ENCODE results near the gene ARMH3. TPM values are rescaled to one million over a fixed set of nuclear protein-coding genes. Genes with fewer than 3 reads are reported as not detected.

The ARMH3 gene
- total and polyA plus RNA-seq, 10 of the 15 experiments (the other 5 are each of a cell fraction or from before 2014, with no cell fraction given), result 13.0 to 33.0 (median 16.4) TPM

DNA sequence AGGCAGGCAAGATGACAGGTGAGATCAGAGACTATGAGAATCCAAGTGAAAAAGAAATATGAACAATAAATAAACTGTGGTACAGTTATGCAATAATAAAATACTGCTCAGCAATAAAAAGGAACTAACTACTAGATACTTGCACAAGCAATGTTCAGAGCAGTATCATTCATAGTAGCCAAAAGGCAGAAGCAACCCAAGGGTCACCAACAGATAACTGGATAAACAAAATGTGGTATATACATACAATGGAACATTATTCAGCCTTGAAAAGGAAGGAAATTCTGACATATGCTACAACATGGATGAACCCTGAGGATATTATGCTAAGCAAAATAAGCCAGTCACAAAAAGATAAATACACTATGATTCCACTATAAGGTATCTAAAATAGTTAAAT is 135.4 kb downstream of the ARMH3 start:
- FAIRE-seq, result no peak
- H3K79me2 ChIP-seq (ENCODE audit: control insufficient read depth, insufficient read depth, low read length), result no peaks in the 10 kb centered on the region
- H3K27ac ChIP-seq (ENCODE audit: control insufficient read depth, insufficient read depth), result no peak overlapping the region
- ChIA-PET POLR2A (interaction anchor here (0.7 kb wide), 1 partner anchor 16 kb away, joined by 3 read pairs; no protein-coding TSS in a partner anchor), CTCF (interaction anchor here (0.6 kb wide), 1 partner anchor 33 kb away, joined by 3 read pairs; no protein-coding TSS in a partner anchor), SMC1A (ENCODE audit: uncharacterized antibody, unreplicated experiment) (interaction anchor here (0.5 to 5.2 kb wide), 4 partner anchors 11 to 79 kb away, joined by 3 to 50 read pairs (median 4); no protein-coding TSS in a partner anchor), RAD21 (ENCODE audit: unreplicated experiment) (no interaction called here)
- TF ChIP-seq, protein P1, sequence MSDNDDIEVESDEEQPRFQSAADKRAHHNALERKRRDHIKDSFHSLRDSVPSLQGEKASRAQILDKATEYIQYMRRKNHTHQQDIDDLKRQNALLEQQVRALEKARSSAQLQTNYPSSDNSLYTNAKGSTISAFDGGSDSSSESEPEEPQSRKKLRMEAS (IDR thresholded peaks at IDR 0.05; ENCODE audit: low read depth, low read length), result no peak
- TF ChIP-seq ETV6 (conservative IDR thresholded peaks at IDR 0.05 in 1 of 2, IDR thresholded peaks at IDR 0.05 in 1 of 2; ENCODE audit: borderline replicate concordance in 1 of 2, low read depth in 1 of 2) (no peak), ESRRA (IDR thresholded peaks at IDR 0.05; ENCODE audit: low read length) (no peak), MEF2B (IDR thresholded peaks at IDR 0.05; ENCODE audit: partially characterized antibody, poor library complexity, severe bottlenecking) (no peak), SREBF1 (IDR thresholded peaks at IDR 0.05; ENCODE audit: low read length) (no peak), TCF7 (IDR thresholded peaks at IDR 0.05; ENCODE audit: borderline replicate concordance) (no peak), JUNB (IDR thresholded peaks at IDR 0.05) (no peak), RCOR1 (conservative IDR thresholded peaks at IDR 0.05; ENCODE audit: low read depth, low read length) (no peak)
- TF ChIP-seq, protein P2, sequence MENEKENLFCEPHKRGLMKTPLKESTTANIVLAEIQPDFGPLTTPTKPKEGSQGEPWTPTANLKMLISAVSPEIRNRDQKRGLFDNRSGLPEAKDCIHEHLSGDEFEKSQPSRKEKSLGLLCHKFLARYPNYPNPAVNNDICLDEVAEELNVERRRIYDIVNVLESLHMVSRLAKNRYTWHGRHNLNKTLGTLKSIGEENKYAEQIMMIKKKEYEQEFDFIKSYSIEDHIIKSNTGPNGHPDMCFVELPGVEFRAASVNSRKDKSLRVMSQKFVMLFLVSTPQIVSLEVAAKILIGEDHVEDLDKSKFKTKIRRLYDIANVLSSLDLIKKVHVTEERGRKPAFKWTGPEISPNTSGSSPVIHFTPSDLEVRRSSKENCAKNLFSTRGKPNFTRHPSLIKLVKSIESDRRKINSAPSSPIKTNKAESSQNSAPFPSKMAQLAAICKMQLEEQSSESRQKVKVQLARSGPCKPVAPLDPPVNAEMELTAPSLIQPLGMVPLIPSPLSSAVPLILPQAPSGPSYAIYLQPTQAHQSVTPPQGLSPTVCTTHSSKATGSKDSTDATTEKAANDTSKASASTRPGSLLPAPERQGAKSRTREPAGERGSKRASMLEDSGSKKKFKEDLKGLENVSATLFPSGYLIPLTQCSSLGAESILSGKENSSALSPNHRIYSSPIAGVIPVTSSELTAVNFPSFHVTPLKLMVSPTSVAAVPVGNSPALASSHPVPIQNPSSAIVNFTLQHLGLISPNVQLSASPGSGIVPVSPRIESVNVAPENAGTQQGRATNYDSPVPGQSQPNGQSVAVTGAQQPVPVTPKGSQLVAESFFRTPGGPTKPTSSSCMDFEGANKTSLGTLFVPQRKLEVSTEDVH (IDR thresholded peaks at IDR 0.05; ENCODE audit: low read depth, partially characterized antibody), result no peak
- H3K36me3 ChIP-seq (ENCODE audit: control insufficient read depth in 2 of 2, insufficient read depth in 2 of 2, low read length in 1 of 2), result no peaks in the 10 kb centered on the region; a peak in 2 of 4 replicates
- peaks cover 3% of the 10 kb centered on the region; the same call in 1 of the 2 replicates for H3K4me1 ChIP-seq (ENCODE audit: control insufficient read depth, insufficient read depth, low read length)
- no TSS peak for BruUV-seq (replicated peaks)
- ATAC-seq, result no peak
- no peaks in the 10 kb centered on the region for H3K27me3 ChIP-seq (replicated peaks in 1 of 2; ENCODE audit: control insufficient read depth in 2 of 2, insufficient read depth in 2 of 2, low read length in 1 of 2)
- H3K9me3 ChIP-seq (replicated peaks; ENCODE audit: control insufficient read depth, insufficient read depth, low read length), result no peaks in the 10 kb centered on the region
- H4K20me1 ChIP-seq (ENCODE audit: control insufficient read depth, insufficient read depth), result no peaks in the 10 kb centered on the region
- intact Hi-C loops (cut with micrococcal nuclease; ENCODE audit: unreplicated experiment) (no loop called here), in situ Hi-C loops (cut with MboI) (no loop called here)
- H3K9ac ChIP-seq (ENCODE audit: control insufficient read depth, insufficient read depth, low read length), result no peak overlapping the region
- no peak for DNase-seq (ENCODE audit: low read depth, low spot score)
- no peak overlapping the region for H3K4me3 ChIP-seq
- H3K4me2 ChIP-seq (ENCODE audit: control insufficient read depth, insufficient read depth), result no peak overlapping the region
- no peak overlapping the region for H2AFZ ChIP-seq (ENCODE audit: control insufficient read depth, low read depth, low read length)
